Mesodermal cell (in vitro differentiated cells): Measurements from ENCODE around the gene THRB.

Experiments used
- H3K27ac ChIP-seq: 2 replicates; pipeline ENCODE4 v1.7.0; 2013; ENCODE audit warnings: mild to moderate bottlenecking, low read depth, low read length, moderate library complexity; ENCODE audit not compliant: severe bottlenecking
- H3K36me3 ChIP-seq: 2 replicates; pipeline ENCODE4 v1.7.1; 2013; ENCODE audit warnings: mild to moderate bottlenecking, low read length, moderate library complexity; ENCODE audit not compliant: control insufficient read depth, insufficient read depth
- H3K4me1 ChIP-seq: one replicate; pipeline ENCODE4 v1.7.1; 2013; ENCODE audit warnings: mild to moderate bottlenecking, low read length; ENCODE audit not compliant: insufficient read depth, control insufficient read depth, poor library complexity, severe bottlenecking
- H3K4me3 ChIP-seq: 2 replicates; pipeline ENCODE4 v1.7.0; 2013; ENCODE audit warnings: low read length, control low read depth, mild to moderate bottlenecking; ENCODE audit not compliant: insufficient read depth, poor library complexity, severe bottlenecking; ENCODE audit errors: extremely low read depth
- H3K9me3 ChIP-seq: 2 replicates; pipeline ENCODE4 v1.7.1; 2013; ENCODE audit warnings: mild to moderate bottlenecking, low read length, moderate library complexity; ENCODE audit not compliant: control insufficient read depth
- WGBS, 2 experiments: methylation state at CpG; one replicate each; pipeline ENCODE4 v1.1.5; 2013; ENCODE audit warnings: missing lambda C conversion rate in 2 of 2; ENCODE audit not compliant: insufficient coverage in 2 of 2; 5-methylcytosine and 5-hydroxymethylcytosine counted together

Gene THRB

DNA sequence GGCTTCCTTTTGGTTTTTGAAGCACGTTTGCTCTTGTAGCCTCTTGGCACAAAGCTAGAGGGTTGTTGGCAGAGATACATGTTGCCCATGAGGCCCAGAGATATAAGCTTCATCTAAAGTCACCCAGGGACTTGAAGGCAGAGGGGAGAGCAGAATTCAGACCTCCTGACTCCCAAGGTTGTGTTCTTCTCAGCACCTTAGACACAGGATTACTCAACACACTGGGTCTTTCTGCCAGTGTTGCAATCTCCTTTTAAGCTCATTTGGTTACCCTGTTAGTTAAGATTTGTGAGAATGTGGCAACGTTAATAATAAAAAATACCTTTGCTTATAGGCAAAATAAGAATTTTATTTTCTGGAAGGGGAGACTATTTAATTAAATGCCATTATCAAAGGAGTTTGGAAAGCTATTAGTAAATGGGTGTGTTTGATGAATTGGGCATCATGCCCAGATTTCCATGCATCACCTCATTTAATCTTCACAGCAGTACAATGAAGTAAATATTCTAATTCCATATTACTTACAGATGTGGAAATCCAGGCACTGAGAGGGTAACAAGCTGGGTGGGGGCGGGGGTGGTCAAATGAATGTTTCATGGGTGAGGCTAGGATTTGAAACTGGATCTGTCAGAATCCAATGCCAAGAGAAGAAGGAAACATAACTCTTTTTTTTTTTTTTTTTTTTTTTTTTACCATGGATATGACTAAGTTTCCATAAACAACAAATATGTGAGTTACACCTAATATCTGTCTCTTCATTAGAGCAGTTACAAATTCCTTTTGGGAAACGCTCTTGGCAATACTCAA, 366.2 kb downstream of the THRB start:
- H3K4me1 ChIP-seq = peaks cover 9% of the 10 kb centered on the region
- H3K36me3 ChIP-seq = no peaks in the 10 kb centered on the region
- WGBS, 2 experiments = 86% methylated on average over 1 of the region's 4 CpGs; no CpG with 5 or more reads in 1 of the 2 experiments
- H3K4me3 ChIP-seq = no peak overlapping the region
- H3K27ac ChIP-seq = no peak overlapping the region
- H3K9me3 ChIP-seq = no peaks in the 10 kb centered on the region

DNA sequence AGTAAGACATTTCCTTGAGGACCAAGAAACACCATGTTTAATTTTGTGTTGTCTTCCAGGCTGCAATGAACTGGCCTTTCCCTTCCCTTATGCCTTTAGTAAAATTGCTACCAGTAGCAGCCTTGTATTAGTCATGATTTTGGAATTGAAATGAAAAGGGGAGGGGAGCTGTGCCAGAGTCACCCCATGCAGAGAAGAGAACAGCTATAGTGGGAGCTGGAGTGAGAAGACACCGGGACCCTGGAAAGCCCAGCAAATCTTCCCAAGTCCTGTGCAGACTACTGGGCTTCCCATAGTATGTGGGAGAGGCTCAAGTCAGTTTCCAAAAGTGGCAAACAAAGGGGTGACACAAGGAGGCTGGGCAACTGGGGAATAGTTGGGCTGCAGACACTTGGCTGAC, 371.1 kb downstream of the THRB start:
- WGBS, 2 experiments = 81 to 89% methylated on average over 1 of the region's 1 CpG

DNA sequence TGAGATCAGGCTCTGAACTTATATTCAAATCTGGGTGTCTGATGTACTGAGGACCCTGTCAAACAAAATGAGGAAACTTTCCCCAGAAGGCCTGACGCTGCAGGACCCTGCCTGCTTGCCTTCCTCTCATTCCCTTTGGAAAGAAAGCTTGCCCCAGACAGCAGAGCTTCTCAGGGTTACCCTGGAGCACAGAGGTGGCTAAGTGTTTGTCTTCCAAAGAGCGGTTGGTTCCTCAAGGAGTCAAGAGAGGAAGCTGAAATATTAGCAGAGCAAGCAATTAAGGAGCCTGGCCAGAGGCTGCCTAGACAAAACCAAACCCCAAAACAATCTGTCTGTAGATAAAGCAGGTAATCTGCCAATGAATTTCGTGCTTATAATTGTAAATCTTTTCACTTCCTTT, 374.2 kb downstream of the THRB start:
- Histone ChIP-seq H3K4me1 (peaks cover 10% of the 10 kb centered on the region), H3K27ac (no peak overlapping the region), H3K36me3 (no peaks in the 10 kb centered on the region), H3K4me3 (no peak overlapping the region), H3K9me3 (peaks cover 4% of the 10 kb centered on the region)
- WGBS, 2 experiments = 79 to 85% methylated on average over 2 to 3 of the region's 3 CpGs

More for the DNA sequence above, 371.1 kb downstream of the THRB start:
- H3K27ac ChIP-seq = no peak overlapping the region
- peaks cover 10% of the 10 kb centered on the region for H3K4me1 ChIP-seq
- H3K9me3 ChIP-seq = peaks cover 4% of the 10 kb centered on the region
- H3K4me3 ChIP-seq = no peak overlapping the region
- no peaks in the 10 kb centered on the region for H3K36me3 ChIP-seq

DNA sequence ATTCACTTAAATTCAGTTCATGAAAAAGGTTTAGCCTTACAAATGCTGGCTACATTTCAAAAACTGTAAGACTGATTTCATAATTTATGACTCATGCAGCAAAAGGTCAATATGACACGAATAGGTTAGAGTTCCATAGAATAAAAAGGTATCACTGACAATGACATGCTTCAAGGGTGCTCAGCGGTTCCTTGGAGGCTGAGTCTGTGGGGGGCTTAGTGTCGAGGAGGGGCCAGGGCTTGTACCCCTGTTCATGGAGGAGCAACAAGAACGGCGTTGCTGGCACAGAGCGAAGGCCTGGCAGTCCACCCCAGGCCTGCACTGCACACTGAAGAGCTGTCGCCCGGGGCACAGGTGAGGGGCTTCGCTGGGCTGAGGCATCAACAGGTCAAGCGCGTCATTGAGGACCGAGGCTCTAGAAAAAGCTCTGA, 375.3 kb downstream of the THRB start:
- WGBS, 2 experiments = 91 to 96% methylated on average over 8 to 11 of the region's 12 CpGs
- no peak overlapping the region for H3K27ac ChIP-seq
- H3K4me3 ChIP-seq = no peak overlapping the region
- no peaks in the 10 kb centered on the region for H3K36me3 ChIP-seq
- peaks cover 10% of the 10 kb centered on the region for H3K4me1 ChIP-seq
- H3K9me3 ChIP-seq = peaks cover 4% of the 10 kb centered on the region

DNA sequence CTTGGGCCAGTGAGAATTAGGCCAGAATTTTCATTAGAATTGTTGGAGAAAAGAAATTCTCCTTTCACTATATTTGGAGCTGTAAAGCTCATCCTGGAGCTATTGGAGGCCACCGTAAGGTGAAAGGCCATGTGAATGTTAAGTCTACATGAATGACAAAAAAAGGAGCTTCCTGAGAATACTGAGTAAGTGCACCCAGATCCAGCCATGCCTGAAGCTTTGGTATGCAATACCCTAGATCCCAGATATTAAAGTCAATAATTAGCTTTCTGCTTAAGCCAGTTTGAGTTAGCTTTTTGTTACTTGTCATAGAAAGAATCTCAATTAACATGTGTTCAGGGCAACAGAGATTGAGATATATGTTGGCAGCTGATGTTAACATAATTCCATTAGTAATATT, 377.1 kb downstream of the THRB start:
- Histone ChIP-seq H3K9me3 (peaks cover 3% of the 10 kb centered on the region), H3K27ac (no peak overlapping the region), H3K4me3 (no peak overlapping the region), H3K36me3 (no peaks in the 10 kb centered on the region), H3K4me1 (no peaks in the 10 kb centered on the region)
- no CpG with 5 or more reads among the region's 1 CpG for WGBS, 2 experiments

DNA sequence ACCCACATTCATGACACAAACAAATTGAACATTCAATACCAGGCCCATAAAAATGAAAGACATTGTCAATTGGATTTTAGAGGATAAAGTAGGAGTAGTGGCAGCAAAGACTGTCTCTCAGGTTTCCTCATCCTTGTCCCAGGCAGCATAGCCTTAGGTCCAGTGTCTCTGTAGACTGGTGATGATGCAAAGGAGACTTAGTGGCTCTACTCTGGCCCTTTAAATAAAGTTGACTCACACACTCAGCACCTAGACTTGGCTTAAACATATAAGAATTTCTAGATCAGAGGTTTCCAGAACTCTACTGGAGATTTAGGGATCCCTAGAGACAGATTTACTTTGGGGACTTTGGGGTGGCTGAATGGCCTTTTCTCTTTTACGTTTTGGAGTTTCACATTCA, 382.9 kb downstream of the THRB start:
- no peaks in the 10 kb centered on the region for H3K4me1 ChIP-seq
- H3K27ac ChIP-seq = no peak overlapping the region
- no peaks in the 10 kb centered on the region for H3K36me3 ChIP-seq
- no peak overlapping the region for H3K4me3 ChIP-seq
- 83% methylated on average over 1 of the region's 1 CpG; no CpG with 5 or more reads in 1 of the 2 experiments for WGBS, 2 experiments
- H3K9me3 ChIP-seq = no peaks in the 10 kb centered on the region

DNA sequence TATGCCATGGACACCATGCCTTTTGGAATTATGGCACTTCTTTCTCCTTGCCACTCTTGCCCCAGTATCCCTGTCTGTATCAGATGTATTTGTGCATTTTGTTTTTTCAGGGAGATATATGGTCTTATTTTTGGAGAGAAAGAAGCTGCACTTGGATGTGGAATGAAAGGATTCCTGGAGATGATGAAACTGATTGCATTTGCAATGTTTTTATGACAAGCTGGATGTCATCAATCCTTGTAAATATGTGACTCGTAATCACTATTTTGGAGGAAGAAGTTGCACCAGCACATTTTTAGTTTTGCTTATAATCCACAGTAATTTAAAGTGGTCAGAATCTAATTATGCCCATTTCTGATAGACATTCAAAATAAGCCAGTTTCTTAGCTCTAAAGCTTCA, 384.6 kb downstream of the THRB start:
- Histone ChIP-seq H3K9me3 (no peaks in the 10 kb centered on the region), H3K27ac (no peak overlapping the region), H3K4me3 (no peak overlapping the region), H3K36me3 (no peaks in the 10 kb centered on the region), H3K4me1 (no peaks in the 10 kb centered on the region)
- WGBS, 2 experiments = no CpG with 5 or more reads among the region's 1 CpG

DNA sequence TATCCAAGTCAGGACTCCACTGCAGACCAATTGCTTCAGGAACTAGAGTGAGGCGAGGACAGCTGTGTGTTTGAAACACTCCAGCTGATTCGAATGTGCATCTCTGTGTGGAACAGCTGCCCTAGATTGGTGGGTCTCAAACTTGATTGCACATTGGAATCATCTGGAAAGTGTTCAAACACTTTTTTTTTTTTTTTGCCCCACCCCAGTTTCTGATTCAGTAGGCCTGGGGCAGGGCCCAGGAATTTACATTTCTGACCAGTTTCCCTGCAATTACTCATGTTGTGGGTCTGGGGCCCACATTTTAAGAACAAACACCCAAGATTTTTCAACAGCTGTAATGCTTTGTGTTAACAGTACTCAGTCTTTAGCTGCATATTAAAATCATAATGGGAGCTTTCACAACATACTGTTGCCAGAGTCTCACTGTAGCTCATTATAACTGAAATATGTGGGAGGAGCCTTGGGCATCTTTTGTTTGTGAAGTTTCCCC, 392.9 kb downstream of the THRB start:
- Histone ChIP-seq H3K4me3 (no peak overlapping the region), H3K4me1 (no peaks in the 10 kb centered on the region), H3K9me3 (no peaks in the 10 kb centered on the region), H3K27ac (no peak overlapping the region), H3K36me3 (no peaks in the 10 kb centered on the region)
- 94 to 95% methylated on average over 2 of the region's 2 CpGs for WGBS, 2 experiments

DNA sequence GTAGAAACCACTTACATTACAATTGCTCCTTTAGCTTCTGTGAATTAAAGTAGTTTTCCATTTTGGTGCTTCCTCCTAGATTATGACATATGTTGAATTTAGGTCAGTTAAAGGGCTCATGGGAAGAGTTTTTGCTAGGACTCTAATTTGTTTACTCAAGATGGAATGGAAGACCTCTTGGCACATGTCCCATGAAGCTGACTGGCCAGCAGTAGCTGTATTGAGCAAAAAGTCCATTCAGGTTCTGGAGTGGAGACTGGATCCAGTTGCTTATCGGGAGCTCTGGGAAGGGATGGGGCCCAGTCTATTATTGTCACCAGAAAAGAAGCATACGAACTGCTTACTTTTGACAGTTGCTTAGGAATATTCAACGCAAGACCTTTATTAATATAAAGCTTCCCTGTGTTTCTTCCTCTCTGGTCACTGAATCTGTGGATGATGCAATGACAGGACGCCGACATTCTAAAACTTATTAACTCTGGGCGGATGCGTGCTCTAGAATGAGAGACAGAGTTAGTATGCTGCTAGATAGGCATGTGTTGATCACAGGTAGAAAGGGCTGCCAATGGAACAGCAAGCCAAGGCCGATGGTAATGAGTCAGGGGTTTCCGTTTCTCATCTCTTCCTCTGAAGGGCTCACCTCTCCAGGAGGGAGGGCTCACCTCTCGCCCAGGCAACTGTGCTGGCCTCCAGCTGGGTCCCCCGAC, 393.8 kb downstream of the THRB start:
- 88 to 95% methylated on average over 8 to 11 of the region's 11 CpGs for WGBS, 2 experiments
- no peaks in the 10 kb centered on the region for H3K9me3 ChIP-seq
- no peak overlapping the region for H3K4me3 ChIP-seq
- H3K4me1 ChIP-seq = no peaks in the 10 kb centered on the region
- no peak overlapping the region for H3K27ac ChIP-seq
- H3K36me3 ChIP-seq = no peaks in the 10 kb centered on the region

DNA sequence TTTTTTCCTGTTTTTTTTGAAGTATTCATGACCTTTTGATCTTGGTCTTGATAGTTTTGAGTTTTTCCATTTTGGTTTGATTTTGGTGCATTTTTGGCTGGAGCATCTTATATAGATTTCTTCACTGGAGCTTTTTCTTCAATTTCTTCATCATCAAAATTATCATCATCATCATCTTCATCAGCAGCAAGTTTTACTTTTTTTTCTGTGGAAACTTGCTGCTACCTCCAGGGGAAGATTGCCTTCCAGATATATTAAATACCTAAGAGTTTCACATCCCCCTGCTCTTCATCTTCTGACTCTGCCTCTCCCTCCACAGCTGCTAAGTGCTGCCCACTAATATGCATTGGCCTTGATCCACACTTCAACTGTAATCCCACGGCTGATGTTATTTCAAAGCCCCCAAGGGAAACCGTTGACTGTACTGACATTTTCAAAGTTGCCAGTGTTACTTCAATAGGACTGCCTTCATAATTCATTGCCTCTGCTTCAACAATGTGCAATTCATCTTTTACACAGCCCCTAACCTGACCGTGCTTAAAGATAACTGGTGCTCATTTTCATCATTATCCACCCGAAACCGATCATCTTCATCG, 397.9 kb downstream of the THRB start:
- Histone ChIP-seq H3K36me3 (no peaks in the 10 kb centered on the region), H3K4me3 (no peak overlapping the region), H3K4me1 (no peaks in the 10 kb centered on the region), H3K27ac (no peak overlapping the region), H3K9me3 (no peaks in the 10 kb centered on the region)
- 92 to 98% methylated on average over 5 to 6 of the region's 6 CpGs for WGBS, 2 experiments
